ENCODE measurements around the gene IVD. TPM values are rescaled to one million over a fixed set of nuclear protein-coding genes. Genes with fewer than 3 reads are reported as not detected.

The IVD gene
- total and polyA plus RNA-seq, 2 donors (not counting 1 experiment from before 2014, with no cell fraction given): 41.7 to 106 TPM

DNA sequence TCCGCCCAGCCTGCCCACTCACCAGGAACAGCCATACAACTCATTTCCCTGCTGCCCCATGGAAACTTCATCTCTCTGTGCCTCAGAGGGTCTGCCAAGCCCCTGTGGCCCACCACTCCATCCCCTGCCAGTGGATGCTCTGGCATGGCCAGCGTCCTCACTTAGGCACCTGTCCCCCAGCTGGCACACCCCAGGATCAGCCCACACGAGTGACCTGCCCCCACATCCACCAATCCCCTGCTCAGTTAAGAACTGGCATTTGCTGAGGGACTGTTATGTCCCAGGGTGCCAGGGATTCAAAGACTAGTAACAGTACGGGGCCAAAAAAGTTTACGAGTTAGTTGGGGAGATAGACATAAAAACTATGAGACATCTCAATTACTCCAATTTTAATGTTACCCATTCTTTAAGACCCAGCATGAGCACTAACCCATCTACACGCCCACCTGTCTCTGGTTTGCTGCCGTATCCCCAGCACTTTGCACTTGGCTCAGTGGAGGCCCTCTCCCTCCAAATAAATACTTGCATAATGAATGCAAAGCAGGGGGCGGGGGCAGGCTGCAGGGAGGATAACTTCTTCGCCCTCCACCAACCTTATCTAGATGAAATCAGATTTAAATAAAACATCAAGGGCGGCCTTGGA, 23.6 kb downstream of the IVD start:
- no peak for TF ChIP-seq CTCF (IDR thresholded peaks at IDR 0.05)
- TF ChIP-seq EZH2 (IDR thresholded peaks at IDR 0.05; ENCODE audit: borderline replicate concordance, insufficient read depth, low read depth, low read length, poor library complexity, severe bottlenecking): no peak
- POLR2A ChIA-PET: no interaction called here
- intact Hi-C loops (cut with micrococcal nuclease): loop anchor here (10.0 kb wide), 1 partner anchor 644 kb away; the partner anchor contains the start of gene FSIP1
- Histone ChIP-seq H3K9me3 (ENCODE audit: control extremely low read depth in 1 of 3, control insufficient read depth in 2 of 3, insufficient read depth in 1 of 3, low read length in 2 of 3) (no peaks in the 10 kb centered on the region), H4K20me1 (ENCODE audit: control insufficient read depth, insufficient read depth, low read length, poor library complexity, severe bottlenecking) (no peaks in the 10 kb centered on the region), H3K4me2 (replicated peaks; ENCODE audit: low read depth, low read length, poor library complexity, severe bottlenecking) (no peak overlapping the region), H3K4me1 (ENCODE audit: control insufficient read depth in 2 of 2, insufficient read depth in 2 of 2, low read length in 2 of 2) (no peaks in the 10 kb centered on the region), H3K79me2 (ENCODE audit: control insufficient read depth, insufficient read depth, low read length) (no peaks in the 10 kb centered on the region), H2AFZ (ENCODE audit: insufficient read depth, low read depth, low read length, poor library complexity, severe bottlenecking) (no peak overlapping the region), H3K27ac (ENCODE audit: low read length in 2 of 2) (no peak overlapping the region), H3K36me3 (replicated peaks in 1 of 2; ENCODE audit: control extremely low read depth in 1 of 2, control insufficient read depth in 1 of 2, extremely low read depth in 1 of 2, insufficient read depth in 2 of 2, low read length in 1 of 2) (peaks cover 0 to 2% of the 10 kb centered on the region in 2 experiments), H3K9ac (ENCODE audit: low read length) (no peak overlapping the region), H3K4me3 (ENCODE audit: control extremely low read depth in 1 of 5, extremely low read depth in 1 of 5, insufficient read depth in 1 of 5, low read depth in 2 of 5, low read length in 4 of 5) (no peak overlapping the region), H3K27me3 (replicated peaks in 1 of 4; ENCODE audit: control extremely low read depth in 1 of 4, control insufficient read depth in 3 of 4, insufficient read depth in 4 of 4, low read length in 3 of 4) (no peaks in the 10 kb centered on the region)
- CTCF ChIA-PET: interaction anchor here (2.1 kb wide), 1 partner anchor 85 kb away, joined by 7 read pairs; no protein-coding TSS in a partner anchor
- 94% methylated on average over 8 of the region's 10 CpGs for WGBS (ENCODE audit: insufficient coverage)
- Mint-ChIP-seq H3K27ac (no peak overlapping the region), H3K9me3 (ENCODE audit: insufficient read depth) (no peaks in the 10 kb centered on the region), H3K4me1 (no peaks in the 10 kb centered on the region), H3K27me3 (no peaks in the 10 kb centered on the region), H3K4me3 (no peak overlapping the region)
- DNase-seq (no peak), ATAC-seq (ENCODE audit: low read depth) (no peak)

DNA sequence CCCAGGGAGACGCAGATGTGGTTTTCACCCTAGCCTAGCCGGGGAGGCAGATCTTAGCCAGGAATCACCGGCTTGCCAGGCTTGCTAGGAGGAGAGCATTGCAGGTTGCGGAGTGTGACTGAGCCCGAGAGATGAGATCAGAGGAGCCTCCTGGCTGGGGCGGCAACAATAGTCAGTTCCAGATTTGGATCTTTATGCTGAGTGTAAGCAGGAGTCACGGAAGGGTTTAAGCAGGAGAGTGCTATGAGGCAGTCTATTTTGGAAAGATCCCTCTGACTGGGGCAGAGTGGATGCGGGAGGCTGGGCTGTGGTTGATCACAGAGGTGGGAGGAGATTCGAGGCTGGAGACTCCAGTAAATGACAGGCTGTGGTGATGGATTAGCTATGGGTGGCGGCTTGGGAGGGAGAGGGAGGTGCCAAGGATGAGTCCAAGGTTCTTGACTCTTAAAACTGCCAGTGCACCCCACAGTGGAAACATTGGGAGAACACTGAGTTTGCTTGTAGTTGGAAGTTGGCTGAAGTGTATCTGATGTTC, 24.7 kb downstream of the IVD start:
- no peak overlapping the region for H3K9ac ChIP-seq (ENCODE audit: low read length)
- H3K27me3 ChIP-seq (replicated peaks in 1 of 4; ENCODE audit: control extremely low read depth in 1 of 4, control insufficient read depth in 3 of 4, insufficient read depth in 4 of 4, low read length in 3 of 4): peaks cover 0 to 5% (median under 1%) of the 10 kb centered on the region in 4 experiments
- peaks cover 1% of the 10 kb centered on the region for H3K4me1 Mint-ChIP-seq
- no peaks in the 10 kb centered on the region for H3K79me2 ChIP-seq (ENCODE audit: control insufficient read depth, insufficient read depth, low read length)
- H3K4me3 Mint-ChIP-seq: no peak overlapping the region
- H3K4me2 ChIP-seq (replicated peaks; ENCODE audit: low read depth, low read length, poor library complexity, severe bottlenecking): no peak overlapping the region
- H3K9me3 ChIP-seq (ENCODE audit: control extremely low read depth in 1 of 3, control insufficient read depth in 2 of 3, insufficient read depth in 1 of 3, low read length in 2 of 3): no peaks in the 10 kb centered on the region
- intact Hi-C loops (cut with micrococcal nuclease): no loop called here
- no peaks in the 10 kb centered on the region for H4K20me1 ChIP-seq (ENCODE audit: control insufficient read depth, insufficient read depth, low read length, poor library complexity, severe bottlenecking)
- H3K4me1 ChIP-seq (ENCODE audit: control insufficient read depth in 2 of 2, insufficient read depth in 2 of 2, low read length in 2 of 2): no peaks in the 10 kb centered on the region
- ChIA-PET POLR2A (interaction anchor here (0.6 kb wide), 1 partner anchor 10 kb away, joined by 5 read pairs; no protein-coding TSS in a partner anchor), CTCF (interaction anchor here (0.7 to 2.1 kb wide), 3 partner anchors 8 to 557 kb away, joined by 3 to 7 read pairs (median 3); no protein-coding TSS in a partner anchor)
- no peak overlapping the region for H3K27ac Mint-ChIP-seq
- no peak overlapping the region for H3K4me3 ChIP-seq (ENCODE audit: control extremely low read depth in 1 of 5, extremely low read depth in 1 of 5, insufficient read depth in 1 of 5, low read depth in 2 of 5, low read length in 4 of 5)
- no peak overlapping the region for H2AFZ ChIP-seq (ENCODE audit: insufficient read depth, low read depth, low read length, poor library complexity, severe bottlenecking)
- TF ChIP-seq CTCF (IDR thresholded peaks at IDR 0.05): no peak
- TF ChIP-seq EZH2 (IDR thresholded peaks at IDR 0.05; ENCODE audit: borderline replicate concordance, insufficient read depth, low read depth, low read length, poor library complexity, severe bottlenecking): no peak
- peaks cover under 1% of the 10 kb centered on the region for H3K27me3 Mint-ChIP-seq
- peaks cover 0 to 2% of the 10 kb centered on the region in 2 experiments for H3K36me3 ChIP-seq (replicated peaks in 1 of 2; ENCODE audit: control extremely low read depth in 1 of 2, control insufficient read depth in 1 of 2, extremely low read depth in 1 of 2, insufficient read depth in 2 of 2, low read length in 1 of 2)
- DNase-seq (no peak), ATAC-seq (ENCODE audit: low read depth) (no peak)
- H3K27ac ChIP-seq (ENCODE audit: low read length in 2 of 2): no peak overlapping the region
- 90% methylated on average over 10 of the region's 10 CpGs for WGBS (ENCODE audit: insufficient coverage)
- H3K9me3 Mint-ChIP-seq (ENCODE audit: insufficient read depth): no peaks in the 10 kb centered on the region
